Cardiac muscle cell (in vitro differentiated cells and primary cell): Measurements from ENCODE around the gene CST8. TPM values are rescaled to one million over a fixed set of nuclear protein-coding genes. Genes with fewer than 3 reads are reported as not detected.

Experiments used
- DNase-seq, 2 donors: peaks; one replicate each; pipeline versions ENCODE4 v3.0.0 to v3.0.0-alpha.2; 2010 to 2017; ENCODE audit warnings: low read depth in 1 of 2, low spot score in 1 of 2
- H3K27ac ChIP-seq: fragments of 200-600 bp; sonication (generic); 2 replicates; pipeline ENCODE4 v1.5.1; 2016
- H3K27me3 ChIP-seq: fragments of 200-600 bp; sonication (generic); 2 replicates; pipeline ENCODE4 v1.6.0; 2016; ENCODE audit warnings: control low read depth
- H3K36me3 ChIP-seq: fragments of 200-600 bp; sonication (generic); 2 replicates; pipeline ENCODE4 v1.5.1; 2016; ENCODE audit warnings: control low read depth
- H3K4me1 ChIP-seq: fragments of 200-600 bp; sonication (generic); 2 replicates; pipeline ENCODE4 v1.8.1; 2017; ENCODE audit warnings: low read depth, mild to moderate bottlenecking, mixed run types
- H3K4me3 ChIP-seq: fragments of 200-600 bp; sonication (generic); 2 replicates; pipeline ENCODE4 v1.5.1; 2016; ENCODE audit warnings: mild to moderate bottlenecking
- H3K9me3 ChIP-seq: fragments of 200-600 bp; sonication (generic); 2 replicates; pipeline ENCODE4 v1.5.1; 2017; ENCODE audit warnings: low read depth, mild to moderate bottlenecking, control low read depth
- polyA plus RNA-seq: library from polyadenylated mRNA; unstranded; fragments of >200 nt; fragmentation: Nextera tagmentation; extraction: Ambion mirVana; gene quantifications from 2 replicates; pipeline ENCODE4 v1.2.1, GENCODE V29; 2016
- total RNA-seq: library from RNA; depleted of rRNA; stranded (reverse); fragments of >200 nt; gene quantifications from 2 replicates; pipeline ENCODE4 v1.2.3, GENCODE V29; 2016
- TF ChIP-seq, protein P1 (sequence below): IDR thresholded peaks from 2 replicates; pipeline ENCODE4 v1.5.1; 2012; ENCODE audit warnings: low read depth, mild to moderate bottlenecking, low read length

CST8 gene
- total and polyA plus RNA-seq, 2 experiments from 2014 or later, result not detected

DNA sequence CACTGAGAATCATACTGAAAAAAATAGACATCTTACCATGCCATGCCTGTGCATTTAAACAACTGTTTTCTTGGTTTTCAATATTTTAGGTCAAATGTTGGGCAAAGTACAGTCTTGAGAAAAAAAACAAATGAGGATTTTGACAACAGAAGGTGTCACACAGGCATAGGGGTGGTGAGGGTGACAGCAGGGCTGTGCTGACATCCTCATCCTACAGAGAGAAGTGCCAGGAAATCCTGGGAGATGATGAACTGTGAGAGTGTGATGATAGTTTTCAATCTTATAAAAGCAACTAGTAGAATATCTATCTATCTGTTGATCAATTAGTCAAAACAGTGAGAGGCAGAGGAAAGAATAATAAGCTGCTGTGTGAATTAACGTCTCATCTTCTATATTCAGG lies 23.9 kb downstream of the CST8 start:
- Histone ChIP-seq H3K36me3 (no peaks in the 10 kb centered on the region), H3K4me3 (no peak overlapping the region), H3K9me3 (no peaks in the 10 kb centered on the region), H3K4me1 (no peaks in the 10 kb centered on the region), H3K27ac (no peak overlapping the region), H3K27me3 (no peaks in the 10 kb centered on the region)
- TF ChIP-seq, protein P1, sequence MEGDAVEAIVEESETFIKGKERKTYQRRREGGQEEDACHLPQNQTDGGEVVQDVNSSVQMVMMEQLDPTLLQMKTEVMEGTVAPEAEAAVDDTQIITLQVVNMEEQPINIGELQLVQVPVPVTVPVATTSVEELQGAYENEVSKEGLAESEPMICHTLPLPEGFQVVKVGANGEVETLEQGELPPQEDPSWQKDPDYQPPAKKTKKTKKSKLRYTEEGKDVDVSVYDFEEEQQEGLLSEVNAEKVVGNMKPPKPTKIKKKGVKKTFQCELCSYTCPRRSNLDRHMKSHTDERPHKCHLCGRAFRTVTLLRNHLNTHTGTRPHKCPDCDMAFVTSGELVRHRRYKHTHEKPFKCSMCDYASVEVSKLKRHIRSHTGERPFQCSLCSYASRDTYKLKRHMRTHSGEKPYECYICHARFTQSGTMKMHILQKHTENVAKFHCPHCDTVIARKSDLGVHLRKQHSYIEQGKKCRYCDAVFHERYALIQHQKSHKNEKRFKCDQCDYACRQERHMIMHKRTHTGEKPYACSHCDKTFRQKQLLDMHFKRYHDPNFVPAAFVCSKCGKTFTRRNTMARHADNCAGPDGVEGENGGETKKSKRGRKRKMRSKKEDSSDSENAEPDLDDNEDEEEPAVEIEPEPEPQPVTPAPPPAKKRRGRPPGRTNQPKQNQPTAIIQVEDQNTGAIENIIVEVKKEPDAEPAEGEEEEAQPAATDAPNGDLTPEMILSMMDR, result no peak
- no peak for DNase-seq

DNA sequence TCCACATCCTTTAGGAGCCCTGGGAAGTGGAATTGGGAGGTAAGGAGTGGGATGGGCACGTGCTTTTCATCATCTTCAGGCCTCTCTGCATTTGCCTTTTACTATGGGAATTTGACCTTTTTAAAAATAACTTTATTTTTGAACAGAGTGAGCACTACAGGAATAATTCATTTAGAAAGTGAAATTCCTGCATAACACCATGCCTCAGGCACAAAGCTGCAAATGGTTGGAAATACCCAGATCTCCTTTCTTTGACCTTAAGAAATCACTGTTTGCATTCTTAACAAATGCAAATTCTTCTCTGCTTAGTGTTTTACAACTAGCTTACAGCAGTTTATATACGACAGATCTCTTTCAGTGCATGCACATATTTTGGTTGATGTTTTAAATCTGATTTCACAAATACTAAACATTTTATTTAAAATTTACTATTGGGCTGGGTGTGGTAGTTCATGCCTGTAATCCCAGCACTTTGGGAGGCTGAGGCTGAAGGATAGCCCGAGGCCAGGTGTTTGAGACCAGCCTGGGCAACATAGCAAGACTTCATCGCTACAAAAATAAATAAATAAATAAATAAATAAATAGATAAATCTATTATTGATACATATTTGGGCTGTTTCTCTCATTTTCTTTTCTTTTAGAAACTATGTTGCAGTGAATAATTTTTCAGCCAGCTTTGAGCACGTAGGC lies 24.5 kb downstream of the CST8 start:
- DNase-seq, result no peak
- Histone ChIP-seq H3K27ac (no peak overlapping the region), H3K27me3 (no peaks in the 10 kb centered on the region), H3K4me1 (no peaks in the 10 kb centered on the region), H3K9me3 (no peaks in the 10 kb centered on the region), H3K4me3 (no peak overlapping the region), H3K36me3 (no peaks in the 10 kb centered on the region)
- TF ChIP-seq, protein P1, result no peak

DNA sequence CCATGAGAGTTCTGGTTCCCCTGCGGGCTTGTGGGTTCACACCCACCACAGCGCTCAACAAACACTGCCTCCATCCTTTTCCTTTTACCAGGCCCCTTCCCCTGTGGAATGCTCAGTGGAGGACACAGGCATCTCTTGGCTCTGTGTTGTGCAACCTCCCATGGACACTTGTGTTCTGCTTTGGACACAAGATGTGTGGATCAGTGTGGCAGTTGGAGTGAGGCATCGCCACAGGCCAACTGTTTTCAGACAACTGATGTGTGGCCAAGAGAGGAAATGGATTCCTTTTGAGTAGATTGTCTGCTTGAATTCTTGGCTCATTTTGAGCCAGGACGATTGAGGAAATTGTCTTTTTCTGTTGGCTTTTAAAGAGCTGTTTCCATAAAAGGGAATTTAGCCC lies 26.8 kb downstream of the CST8 start:
- H3K4me1 ChIP-seq, result no peaks in the 10 kb centered on the region
- TF ChIP-seq, protein P1, result no peak
- no peaks in the 10 kb centered on the region for H3K36me3 ChIP-seq

DNA sequence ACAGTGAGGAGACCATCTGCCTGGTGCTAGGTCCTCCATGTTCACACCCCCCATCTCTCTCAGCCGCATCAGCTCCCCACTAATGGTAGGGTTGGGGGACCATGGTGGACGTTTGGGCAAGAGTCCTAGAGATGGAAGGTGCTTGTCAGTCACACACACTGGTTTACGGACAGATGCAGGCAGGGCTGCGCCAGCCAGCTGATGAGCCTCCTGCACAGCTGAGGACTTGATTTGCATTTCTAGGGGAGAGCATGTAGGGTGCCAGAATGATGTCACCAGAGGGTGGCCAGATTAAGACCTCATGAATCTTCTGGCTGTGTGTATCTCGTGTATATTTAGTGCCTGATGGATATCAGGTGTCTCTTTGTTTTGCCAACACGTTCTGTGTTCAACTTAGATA lies 28.6 kb downstream of the CST8 start:
- no peak overlapping the region for H3K27ac ChIP-seq
- H3K27me3 ChIP-seq, result no peaks in the 10 kb centered on the region
- H3K4me1 ChIP-seq, result no peaks in the 10 kb centered on the region
- no peaks in the 10 kb centered on the region for H3K36me3 ChIP-seq
- TF ChIP-seq, protein P1, result no peak
- H3K4me3 ChIP-seq, result no peak overlapping the region
- no peak for DNase-seq
- no peaks in the 10 kb centered on the region for H3K9me3 ChIP-seq

More for the DNA sequence above, 26.8 kb downstream of the CST8 start:
- Histone ChIP-seq H3K27me3 (no peaks in the 10 kb centered on the region), H3K4me3 (no peak overlapping the region), H3K27ac (no peak overlapping the region), H3K9me3 (no peaks in the 10 kb centered on the region)
- DNase-seq, result no peak

DNA sequence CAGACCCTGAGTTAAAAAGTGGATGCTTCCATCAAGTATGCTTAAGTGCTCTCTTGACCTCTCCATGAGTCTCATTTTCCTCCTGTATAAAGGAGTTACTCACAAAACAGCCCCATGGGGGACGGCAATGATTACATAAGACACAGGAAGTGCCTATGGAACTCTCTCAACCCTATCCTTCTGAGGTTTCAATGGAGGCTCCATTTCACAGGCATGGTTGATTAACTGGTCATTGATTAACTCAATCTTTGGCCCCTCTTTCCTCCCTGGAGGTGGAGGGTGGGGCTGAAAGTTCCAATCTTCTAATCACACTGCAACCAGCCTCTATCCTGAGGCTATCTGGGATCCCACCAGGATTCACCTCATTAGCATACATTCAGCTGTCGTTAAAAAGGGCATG lies 29.3 kb downstream of the CST8 start:
- no peaks in the 10 kb centered on the region for H3K9me3 ChIP-seq
- no peaks in the 10 kb centered on the region for H3K36me3 ChIP-seq
- H3K27ac ChIP-seq, result no peak overlapping the region
- H3K4me1 ChIP-seq, result no peaks in the 10 kb centered on the region
- no peak for DNase-seq
- H3K27me3 ChIP-seq, result no peaks in the 10 kb centered on the region
- no peak overlapping the region for H3K4me3 ChIP-seq
- TF ChIP-seq, protein P1, result no peak
